Measurements from ENCODE around the gene ANKRD33B. TPM values are rescaled to one million over a fixed set of nuclear protein-coding genes. Genes with fewer than 3 reads are reported as not detected.

Gene ANKRD33B
- total RNA-seq, 4 donors from 2014 or later, result 5.6 to 10.7 (median 8.2) TPM

DNA sequence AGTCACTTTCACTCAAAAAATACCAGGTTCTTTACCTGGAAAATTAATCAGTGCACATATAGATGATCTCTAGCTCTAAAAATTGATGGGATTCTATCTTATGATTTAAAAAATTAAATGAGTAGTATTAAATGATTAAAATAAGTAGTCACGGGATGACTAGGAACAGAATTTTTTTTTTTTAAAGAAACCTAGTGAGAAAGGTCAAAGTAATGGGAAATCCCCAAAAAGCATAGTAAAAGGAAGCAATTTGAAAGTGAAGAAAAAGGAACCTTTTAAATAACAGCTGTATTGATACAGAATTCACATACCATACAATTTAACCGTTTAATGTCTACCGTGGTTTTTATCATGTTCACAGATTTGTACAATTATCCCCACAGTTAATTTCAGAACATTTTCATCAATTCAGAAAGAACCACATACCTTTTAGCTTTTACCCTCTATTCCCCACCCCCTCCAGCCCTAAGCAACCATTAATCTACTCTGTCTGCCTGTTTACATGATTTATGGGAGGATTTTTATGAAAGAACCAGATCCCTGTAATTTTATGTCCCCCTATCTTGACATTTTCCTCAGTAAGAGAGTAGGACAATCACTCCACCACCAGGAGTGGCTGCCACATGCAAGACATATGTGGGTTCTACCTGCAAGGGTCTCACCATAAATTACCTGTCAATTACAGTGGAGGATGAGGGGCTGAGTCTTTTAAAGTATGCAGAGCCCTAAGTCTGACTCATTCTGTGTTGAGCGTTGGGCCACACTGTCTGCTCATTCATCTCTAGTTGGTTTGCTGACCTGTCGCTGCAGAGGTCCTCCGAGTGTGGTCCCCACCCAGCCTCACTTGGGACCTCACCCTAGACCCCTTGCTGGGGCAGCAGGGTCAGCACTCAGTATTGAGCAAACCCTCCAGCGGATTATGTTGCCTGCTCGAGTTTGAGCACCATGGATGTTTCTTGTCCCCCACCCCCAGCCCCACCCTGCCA is 16.0 kb downstream of the ANKRD33B start:
- TF ChIP-seq, protein P1, sequence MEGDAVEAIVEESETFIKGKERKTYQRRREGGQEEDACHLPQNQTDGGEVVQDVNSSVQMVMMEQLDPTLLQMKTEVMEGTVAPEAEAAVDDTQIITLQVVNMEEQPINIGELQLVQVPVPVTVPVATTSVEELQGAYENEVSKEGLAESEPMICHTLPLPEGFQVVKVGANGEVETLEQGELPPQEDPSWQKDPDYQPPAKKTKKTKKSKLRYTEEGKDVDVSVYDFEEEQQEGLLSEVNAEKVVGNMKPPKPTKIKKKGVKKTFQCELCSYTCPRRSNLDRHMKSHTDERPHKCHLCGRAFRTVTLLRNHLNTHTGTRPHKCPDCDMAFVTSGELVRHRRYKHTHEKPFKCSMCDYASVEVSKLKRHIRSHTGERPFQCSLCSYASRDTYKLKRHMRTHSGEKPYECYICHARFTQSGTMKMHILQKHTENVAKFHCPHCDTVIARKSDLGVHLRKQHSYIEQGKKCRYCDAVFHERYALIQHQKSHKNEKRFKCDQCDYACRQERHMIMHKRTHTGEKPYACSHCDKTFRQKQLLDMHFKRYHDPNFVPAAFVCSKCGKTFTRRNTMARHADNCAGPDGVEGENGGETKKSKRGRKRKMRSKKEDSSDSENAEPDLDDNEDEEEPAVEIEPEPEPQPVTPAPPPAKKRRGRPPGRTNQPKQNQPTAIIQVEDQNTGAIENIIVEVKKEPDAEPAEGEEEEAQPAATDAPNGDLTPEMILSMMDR (IDR thresholded peaks at IDR 0.05; ENCODE audit: low read depth), result no peak

DNA sequence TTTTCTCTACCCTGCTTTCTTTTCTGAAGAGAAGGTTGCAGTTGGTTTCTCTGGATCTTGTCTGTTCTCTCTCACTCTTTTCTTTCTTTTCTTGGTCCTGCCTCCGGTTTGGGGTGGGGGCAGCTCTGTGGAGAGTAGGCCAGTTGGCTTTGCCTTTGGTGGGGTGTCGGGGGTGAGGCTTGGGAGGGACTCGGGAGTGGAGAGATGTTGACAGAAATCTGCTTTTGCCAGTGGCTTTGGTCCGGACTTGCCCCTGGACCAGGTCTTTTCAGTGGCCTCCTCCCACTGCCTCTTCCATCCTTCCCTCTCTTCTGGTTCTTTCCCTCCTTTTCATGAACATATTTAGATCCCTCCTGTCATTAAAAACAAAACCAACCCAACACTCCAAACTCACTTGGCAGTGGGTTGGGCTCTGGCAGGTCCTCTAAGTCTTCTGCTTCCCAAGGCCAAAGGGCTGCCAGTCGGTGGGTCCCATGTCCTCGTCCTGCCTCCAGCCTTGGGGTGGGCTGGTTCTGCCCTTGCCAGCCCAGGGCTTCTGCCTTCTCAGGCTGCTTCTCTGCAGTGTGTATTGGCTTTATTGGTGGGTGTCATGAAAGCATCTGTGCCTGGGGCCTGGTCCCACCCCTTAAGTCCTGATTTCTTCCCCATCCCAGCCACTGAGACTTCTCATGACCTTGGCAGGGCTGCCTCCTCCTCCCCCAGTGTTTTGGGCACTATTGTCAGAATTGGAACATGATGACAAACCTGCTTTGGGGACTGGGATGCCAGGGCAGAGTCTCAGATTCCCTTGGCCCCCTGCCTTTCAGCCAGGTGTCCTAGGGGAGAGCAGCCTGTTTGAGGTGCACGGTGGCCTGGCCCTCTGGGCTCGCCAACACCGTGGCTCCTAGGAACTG is 16.9 kb downstream of the ANKRD33B start:
- TF ChIP-seq, protein P1 (IDR thresholded peaks at IDR 0.05; ENCODE audit: low read depth), result no peak

DNA sequence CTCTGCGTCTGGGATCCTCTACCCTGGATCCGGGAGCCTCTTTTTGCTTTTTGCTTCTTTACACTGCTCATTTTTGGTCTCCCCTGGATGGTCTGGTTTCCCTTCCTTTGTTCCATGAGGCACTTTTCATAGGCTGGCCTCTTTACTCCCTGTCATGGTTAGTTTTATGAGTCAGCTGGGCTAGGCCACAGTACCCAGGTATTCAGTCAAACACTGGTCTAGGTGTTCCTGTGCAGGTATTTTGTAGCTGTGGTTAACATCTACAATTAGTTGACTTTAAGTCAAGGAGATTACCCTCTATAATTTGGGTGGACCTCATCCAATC is 17.5 kb downstream of the ANKRD33B start:
- TF ChIP-seq, protein P1 (IDR thresholded peaks at IDR 0.05; ENCODE audit: low read depth), result no peak

DNA sequence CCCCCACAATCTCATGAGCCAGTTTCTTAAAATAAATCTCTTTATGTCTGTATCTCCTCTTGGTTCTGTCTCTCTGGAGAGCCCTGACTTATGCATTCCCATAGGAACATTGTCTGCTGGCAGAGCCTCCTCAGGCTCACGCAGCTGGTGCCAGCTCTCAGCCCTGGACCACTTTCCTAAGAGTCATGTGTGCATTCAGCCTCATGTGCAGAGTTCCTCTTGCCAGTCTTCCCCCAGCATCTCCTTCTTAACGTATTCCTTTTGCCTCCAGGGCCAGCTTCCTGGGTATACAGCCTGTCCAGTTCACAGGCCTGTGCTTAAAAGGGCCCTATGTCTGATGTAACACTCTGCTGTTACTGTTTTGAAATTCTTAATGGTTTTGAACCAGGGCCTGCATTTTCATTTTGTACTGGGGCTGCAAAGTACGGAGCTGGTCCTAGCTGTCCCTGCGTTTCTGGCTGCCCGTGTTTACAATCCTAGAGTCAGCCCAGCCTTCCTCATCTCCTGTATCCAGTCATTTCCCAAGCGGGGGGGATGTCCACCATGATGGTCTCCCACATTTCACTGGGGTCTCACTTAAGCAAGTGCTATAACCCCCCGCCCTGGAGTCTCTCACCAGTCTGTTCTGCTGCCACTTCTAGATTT is 18.1 kb downstream of the ANKRD33B start:
- TF ChIP-seq, protein P1 (IDR thresholded peaks at IDR 0.05; ENCODE audit: low read depth), result no peak

DNA sequence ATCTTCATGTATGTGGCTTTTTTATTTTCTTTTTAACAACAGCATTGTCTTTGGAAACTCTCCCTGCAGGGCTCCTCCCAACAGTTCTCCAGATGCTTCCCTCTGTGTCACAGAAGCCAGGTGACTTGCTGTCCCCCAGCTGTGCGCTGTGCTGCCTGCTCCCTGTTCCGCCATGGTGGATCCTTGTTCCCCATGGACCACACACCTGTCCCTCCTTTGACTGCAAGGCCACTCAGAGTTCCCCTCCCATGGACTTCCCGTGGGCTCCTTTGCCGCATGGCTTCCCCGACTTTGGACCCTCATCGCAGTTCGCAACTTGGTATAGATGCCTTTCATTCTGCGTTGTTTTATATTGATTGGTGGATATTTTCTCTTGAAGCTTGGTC is 18.6 kb downstream of the ANKRD33B start:
- TF ChIP-seq, protein P1 (IDR thresholded peaks at IDR 0.05; ENCODE audit: low read depth), result no peak

DNA sequence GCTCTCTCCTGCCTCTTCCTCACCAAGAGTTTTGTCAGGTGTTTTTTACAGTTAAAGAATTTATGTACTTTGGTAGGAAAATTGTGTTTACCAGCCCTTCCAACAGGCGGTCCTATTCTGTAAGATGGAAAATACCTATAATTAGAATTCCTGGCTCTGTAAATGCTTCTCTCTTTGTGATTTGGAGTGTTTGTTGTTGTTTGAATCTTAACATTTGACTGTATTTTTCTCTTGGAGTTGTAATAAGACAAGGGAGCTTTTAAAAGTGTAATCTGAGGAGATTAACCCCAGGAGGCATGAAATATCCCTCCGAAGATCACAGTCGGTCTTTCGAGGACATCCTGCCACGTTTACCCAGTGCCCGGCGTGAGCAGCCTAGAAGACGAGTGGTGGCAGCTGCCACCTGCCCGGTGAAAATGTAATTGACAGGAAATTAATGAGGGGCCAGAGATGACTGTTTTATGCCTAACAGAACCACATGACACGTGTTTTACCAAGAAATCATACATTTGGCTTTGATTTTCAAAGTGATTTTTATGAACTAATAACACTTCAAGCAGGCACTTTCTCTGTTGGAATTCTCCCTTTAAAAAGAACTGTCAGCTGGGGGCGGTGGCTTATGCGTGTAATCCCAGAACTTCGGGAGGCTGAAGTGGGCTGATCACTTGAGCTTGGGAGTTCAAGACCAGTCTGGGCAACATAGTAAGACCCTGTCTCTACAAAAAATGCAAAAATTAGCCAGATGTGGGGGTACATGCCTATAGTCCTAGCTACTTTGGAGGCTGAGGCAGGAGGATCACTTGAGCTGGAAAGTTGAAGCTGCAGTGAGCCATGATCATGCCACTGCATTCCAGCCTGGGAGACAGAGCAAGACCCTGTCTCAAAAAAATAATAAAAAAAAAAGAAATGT is 20.0 kb downstream of the ANKRD33B start:
- TF ChIP-seq, protein P1 (IDR thresholded peaks at IDR 0.05; ENCODE audit: low read depth), result no peak

All from subcutaneous adipose tissue (tissue), 4 donors.